H1 (cell line): ENCODE measurements around the gene SMAP1. TPM values are rescaled to one million over a fixed set of nuclear protein-coding genes. Genes with fewer than 3 reads are reported as not detected.

Source experiments
- ASH2L ChIP-seq: fragments of 200-600, 300-600 bp; sonication (generic); IDR thresholded peaks from one replicate; pipeline ENCODE4 v1.7.1; 2017; ENCODE audit warnings: low read length
- EP300 ChIP-seq, 2 experiments: IDR thresholded peaks; 1 replicate in 1 of 2; 2 replicates in 1 of 2; pipeline ENCODE4 v1.6.1; 2011 to 2012; ENCODE audit warnings: low read depth in 2 of 2, low read length in 2 of 2, mild to moderate bottlenecking in 2 of 2, borderline replicate concordance in 1 of 2, inconsistent platforms in 1 of 2, moderate library complexity in 1 of 2
- JUND ChIP-seq: IDR thresholded peaks from 2 replicates; pipeline ENCODE4 v1.6.1; 2011; ENCODE audit warnings: mild to moderate bottlenecking, improper control_type of control experiment, low read length
- NANOG ChIP-seq: IDR thresholded peaks from 2 replicates; pipeline ENCODE4 v1.6.1; 2011; ENCODE audit warnings: low read length, low read depth, mild to moderate bottlenecking, inconsistent platforms; ENCODE audit not compliant: insufficient read depth, poor library complexity, severe bottlenecking
- SAP30 ChIP-seq: fragments of 300-600 bp; sonication (generic); IDR thresholded peaks from 2 replicates; pipeline ENCODE4 v1.7.1; 2012; ENCODE audit warnings: low read length, moderate library complexity, mild to moderate bottlenecking, inconsistent platforms; ENCODE audit not compliant: insufficient read depth, insufficient replicate concordance
- SIRT6 ChIP-seq: IDR thresholded peaks from one replicate; pipeline ENCODE4 v1.7.1; 2012; ENCODE audit warnings: low read length, inconsistent platforms
- polyA plus RNA-seq, 7 experiments: library from polyadenylated mRNA; depleted of rRNA in 3 of 7; stranded (reverse) in 5 of 7; unstranded in 2 of 7; fragments of >200 nt in 5 of 7; fragments of 200-250 nt in 2 of 7; gene quantifications; 1 replicate in 5 of 7; 2 replicates in 1 of 7; 4 replicates in 1 of 7; pipeline versions ENCODE4 v1.2.1 to v1.2.3, GENCODE V29; 2011 to 2013; ENCODE audit warnings: missing spikeins in 2 of 7, mixed read lengths in 2 of 7
- total RNA-seq: library from RNA; stranded (reverse); fragmentation: NEBNext Ultra II Directional; extraction: Animal tissue kit (Norgen Biotek cat#: 25700); gene quantifications from 2 replicates; pipeline ENCODE4 v1.2.1, GENCODE V29; 2021

SMAP1 gene
- total and polyA plus RNA-seq, 2 of the 8 experiments (the other 6 are each of a cell fraction or from before 2014, with no cell fraction given): 18.8 to 32.4 TPM

DNA sequence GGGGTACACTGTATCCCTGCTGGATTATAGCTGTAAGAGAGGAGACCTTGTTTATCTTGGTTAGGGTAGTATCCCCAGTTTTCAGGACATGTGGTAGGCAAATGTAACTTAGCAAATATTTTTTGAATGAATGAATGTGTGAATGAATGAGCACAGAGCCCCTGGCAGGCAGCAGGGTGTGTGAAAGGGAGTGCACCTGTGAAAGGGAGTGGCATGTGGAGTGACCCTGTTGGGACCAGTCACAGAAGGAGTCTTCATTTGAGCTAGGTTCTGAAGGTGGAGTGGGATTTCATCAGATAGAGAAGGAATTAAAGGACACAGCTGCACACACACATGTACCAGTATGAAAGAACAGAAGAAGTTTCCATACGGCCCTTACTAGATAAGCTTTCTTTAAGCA lies 4.9 kb downstream of the SMAP1 start (continued):
- no peak for TF ChIP-seq NANOG
- no peak for TF ChIP-seq ASH2L
- TF ChIP-seq SIRT6: no peak
- no peak for TF ChIP-seq JUND
- TF ChIP-seq SAP30: no peak
- TF ChIP-seq EP300 (IDR thresholded peaks at IDR 0.05; ENCODE audit: borderline replicate concordance in 1 of 2, low read depth in 2 of 2, low read length in 2 of 2): no peak
